ENCODE measurements around the gene CDK18. TPM values are rescaled to one million over a fixed set of nuclear protein-coding genes. Genes with fewer than 3 reads are reported as not detected.

CDK18 gene
- total RNA-seq, 1 experiment from 2014 or later, result 38.5 TPM

- DNase-seq, result no peak
- Histone ChIP-seq H3K27ac (ENCODE audit: insufficient read length, low read depth, low read length) (no peak overlapping the region), H4K8ac (replicated peaks; ENCODE audit: insufficient read length, low read depth, low read length) (no peak overlapping the region)
These were observed 29.4 kb downstream of the CDK18 start for GRCh38 chr1:205533748-205534443.

More at GRCh38 chr1:205533748-205534443, 29.4 kb downstream of the CDK18 start:
- Histone ChIP-seq H3T11ph (ENCODE audit: low read length) (no peak overlapping the region), H3K79me1 (ENCODE audit: insufficient read depth, low read depth, low read length, poor library complexity, severe bottlenecking) (no peaks in the 10 kb centered on the region), H3K27me3 (ENCODE audit: insufficient read depth, low read length) (no peaks in the 10 kb centered on the region; the same call in 1 of the 2 replicates), H4K5ac (ENCODE audit: insufficient read length, low read depth, low read length) (no peak overlapping the region), H2BK5ac (ENCODE audit: insufficient read length, low read length) (no peak overlapping the region), H3K23me2 (ENCODE audit: insufficient read length, low read depth, low read length, poor library complexity, severe bottlenecking) (no peaks in the 10 kb centered on the region), H2BK20ac (ENCODE audit: low read depth, low read length, poor library complexity, severe bottlenecking) (no peak overlapping the region), H4K20me1 (ENCODE audit: control insufficient read depth, insufficient read depth, insufficient read length) (no peaks in the 10 kb centered on the region), H3K4ac (ENCODE audit: low read depth, low read length) (no peak overlapping the region), H3K9me3 (ENCODE audit: control insufficient read depth, low read depth, low read length) (no peaks in the 10 kb centered on the region), H3K79me2 (ENCODE audit: insufficient read depth, low read length) (no peaks in the 10 kb centered on the region), H3K56ac (ENCODE audit: insufficient read length, low read depth, low read length) (no peak overlapping the region), H3K14ac (ENCODE audit: insufficient read depth, low read length) (no peak overlapping the region), H3K4me2 (ENCODE audit: insufficient read depth, insufficient read length, low read length) (no peak overlapping the region), H3K23ac (ENCODE audit: insufficient read length, low read depth, low read length) (no peak overlapping the region), H2BK15ac (ENCODE audit: low read depth, low read length) (no peak overlapping the region), H3K4me1 (ENCODE audit: insufficient read depth, low read length) (no peaks in the 10 kb centered on the region), H2AK5ac (ENCODE audit: insufficient read length, low read length) (no peak overlapping the region), H2BK120ac (ENCODE audit: low read depth, low read length, poor library complexity, severe bottlenecking) (no peak overlapping the region), H2BK12ac (ENCODE audit: insufficient read length, low read depth, low read length) (no peak overlapping the region), H2AFZ (ENCODE audit: low read length) (no peak overlapping the region), H3K9ac (ENCODE audit: extremely low read depth, insufficient read length, low read length) (no peak overlapping the region), H4K91ac (ENCODE audit: insufficient read length, low read depth, low read length) (no peak overlapping the region), H3K18ac (ENCODE audit: insufficient read length, low read depth, low read length) (no peak overlapping the region)
- H3K4me1 Mint-ChIP-seq, result peaks cover 4 to 23% of the 10 kb centered on the region in 2 experiments
- no peak overlapping the region for H3K4me3 Mint-ChIP-seq
- H3K27ac Mint-ChIP-seq, result no peak overlapping the region
- peaks cover 51% of the 10 kb centered on the region for H3K27me3 Mint-ChIP-seq (ENCODE audit: low read depth)
- no CpG with 5 or more reads among the region's 7 CpGs for WGBS (ENCODE audit: extremely low coverage, insufficient read length, low lambda C conversion rate)
- peaks cover 16 to 36% (median 23%) of the 10 kb centered on the region in 3 experiments; a peak in 6 of 7 replicates for H3K36me3 Mint-ChIP-seq (ENCODE audit: insufficient read depth in 1 of 3, low read depth in 3 of 3)
- H3K9me3 Mint-ChIP-seq, result no peaks in the 10 kb centered on the region
- TF ChIP-seq, protein P1, sequence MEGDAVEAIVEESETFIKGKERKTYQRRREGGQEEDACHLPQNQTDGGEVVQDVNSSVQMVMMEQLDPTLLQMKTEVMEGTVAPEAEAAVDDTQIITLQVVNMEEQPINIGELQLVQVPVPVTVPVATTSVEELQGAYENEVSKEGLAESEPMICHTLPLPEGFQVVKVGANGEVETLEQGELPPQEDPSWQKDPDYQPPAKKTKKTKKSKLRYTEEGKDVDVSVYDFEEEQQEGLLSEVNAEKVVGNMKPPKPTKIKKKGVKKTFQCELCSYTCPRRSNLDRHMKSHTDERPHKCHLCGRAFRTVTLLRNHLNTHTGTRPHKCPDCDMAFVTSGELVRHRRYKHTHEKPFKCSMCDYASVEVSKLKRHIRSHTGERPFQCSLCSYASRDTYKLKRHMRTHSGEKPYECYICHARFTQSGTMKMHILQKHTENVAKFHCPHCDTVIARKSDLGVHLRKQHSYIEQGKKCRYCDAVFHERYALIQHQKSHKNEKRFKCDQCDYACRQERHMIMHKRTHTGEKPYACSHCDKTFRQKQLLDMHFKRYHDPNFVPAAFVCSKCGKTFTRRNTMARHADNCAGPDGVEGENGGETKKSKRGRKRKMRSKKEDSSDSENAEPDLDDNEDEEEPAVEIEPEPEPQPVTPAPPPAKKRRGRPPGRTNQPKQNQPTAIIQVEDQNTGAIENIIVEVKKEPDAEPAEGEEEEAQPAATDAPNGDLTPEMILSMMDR (conservative IDR thresholded peaks at IDR 0.05), result no peak
